ENCODE data around the gene PLEKHA1.

PLEKHA1 gene

GRCh38 chr10:122346326-122346950 is 28.1 kb upstream of the PLEKHA1 start:
- DNase-seq (ENCODE audit: low read depth in 2 of 2): no peak

DNA sequence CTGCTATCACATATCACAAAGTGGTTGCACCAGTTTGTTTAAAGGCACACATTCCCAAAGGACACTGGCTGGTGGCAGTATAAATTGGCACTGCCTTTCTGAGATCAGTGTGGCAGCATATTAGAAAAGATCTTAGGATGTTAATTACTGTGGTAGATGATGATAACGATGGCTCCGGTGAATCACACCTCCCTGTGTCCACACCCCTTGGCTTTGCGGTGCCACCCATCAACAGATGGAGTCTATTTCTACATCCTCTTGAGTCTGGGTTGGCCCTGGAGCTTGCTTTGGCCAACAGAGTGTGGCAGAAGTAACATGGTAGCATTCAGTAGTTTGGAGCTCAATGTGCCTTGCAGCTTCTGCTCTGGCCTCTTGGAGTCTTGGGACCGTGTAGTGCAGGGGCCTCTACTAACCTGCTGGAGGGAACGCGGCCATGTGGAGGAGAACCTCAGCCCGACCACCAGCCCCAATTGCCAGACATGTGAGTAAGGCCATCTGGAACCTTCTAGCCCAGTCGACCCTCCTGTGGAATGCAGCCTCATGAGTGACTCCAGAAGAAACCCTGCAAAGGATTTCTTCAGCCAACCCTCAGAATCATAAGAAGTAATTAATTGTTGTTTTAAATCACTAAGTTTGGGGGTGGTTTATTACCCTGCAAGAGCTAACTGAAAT is 27.2 kb upstream of the PLEKHA1 start:
- DNase-seq (ENCODE audit: low read depth in 2 of 2): no peak

GRCh38 chr10:122348512-122348911 is 26.0 kb upstream of the PLEKHA1 start:
- no peak for DNase-seq (ENCODE audit: low read depth in 2 of 2)

- no peak for DNase-seq (ENCODE audit: low read depth in 2 of 2)
These were observed 25.6 kb upstream of the PLEKHA1 start for GRCh38 chr10:122348935-122349361.

- DNase-seq (ENCODE audit: low read depth in 2 of 2): no peak
These were observed 24.6 kb upstream of the PLEKHA1 start for GRCh38 chr10:122349758-122350369.

- no peak for DNase-seq (ENCODE audit: low read depth in 2 of 2)
These were observed 23.6 kb upstream of the PLEKHA1 start for GRCh38 chr10:122350893-122351292.

DNA sequence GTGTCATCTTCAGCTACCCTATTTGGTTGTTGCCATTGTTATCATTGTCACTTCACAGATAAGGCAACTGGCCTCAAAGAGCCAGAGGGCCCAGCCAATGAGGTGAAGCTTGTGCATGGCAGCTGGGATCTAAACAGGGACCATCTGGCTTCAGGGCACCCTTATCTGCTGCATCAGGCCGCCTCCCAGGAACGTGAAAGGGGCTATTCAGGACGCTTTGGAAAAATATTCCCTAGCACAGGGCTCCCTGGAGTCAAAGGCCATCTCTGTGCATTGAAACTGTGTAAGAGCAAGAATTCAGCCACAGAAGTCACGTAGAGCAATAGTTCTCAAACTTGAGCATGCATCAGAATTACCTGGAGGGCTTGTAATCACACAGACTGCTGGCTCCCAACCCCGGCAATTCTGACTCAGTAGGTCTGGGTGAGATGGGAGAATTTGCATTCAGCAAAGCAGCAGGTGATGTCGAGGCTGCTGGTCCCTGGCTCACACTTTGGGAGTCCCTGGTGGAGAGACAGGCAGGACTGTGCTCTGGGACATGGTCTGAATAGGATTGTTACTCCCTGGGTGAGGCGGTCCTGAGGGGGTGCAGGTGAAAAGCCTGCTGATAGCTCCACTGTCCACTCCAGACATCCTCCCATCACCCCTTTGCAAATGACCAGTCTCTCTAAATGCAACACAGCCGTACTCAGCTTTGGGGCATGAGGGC is 21.5 kb upstream of the PLEKHA1 start:
- no peak for DNase-seq (ENCODE audit: low read depth in 2 of 2)

GRCh38 chr10:122354383-122354782 is 20.1 kb upstream of the PLEKHA1 start:
- DNase-seq (ENCODE audit: low read depth in 2 of 2): no peak

- DNase-seq (ENCODE audit: low read depth in 2 of 2): no peak
These were observed 16.8 kb upstream of the PLEKHA1 start for GRCh38 chr10:122357685-122358084.

DNA sequence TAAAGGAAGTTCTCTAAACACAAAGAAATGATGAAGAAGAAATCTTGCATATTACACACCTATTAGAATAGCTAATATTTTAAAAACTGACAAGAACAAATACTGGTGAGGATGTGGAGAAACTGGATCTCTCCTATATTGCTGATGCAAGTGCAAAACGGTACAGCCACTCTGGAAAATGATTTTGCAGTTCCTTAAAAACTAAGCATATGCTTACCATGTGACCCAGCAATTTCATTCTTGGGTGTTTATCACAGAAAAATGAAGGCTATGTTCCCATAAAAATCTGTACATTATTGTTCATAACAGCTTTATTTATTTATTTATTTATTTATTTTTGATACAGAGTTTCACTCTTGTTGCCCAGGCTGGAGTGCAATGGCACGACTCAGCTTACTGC is 14.9 kb upstream of the PLEKHA1 start:
- DNase-seq (ENCODE audit: low read depth in 2 of 2): no peak

DNA sequence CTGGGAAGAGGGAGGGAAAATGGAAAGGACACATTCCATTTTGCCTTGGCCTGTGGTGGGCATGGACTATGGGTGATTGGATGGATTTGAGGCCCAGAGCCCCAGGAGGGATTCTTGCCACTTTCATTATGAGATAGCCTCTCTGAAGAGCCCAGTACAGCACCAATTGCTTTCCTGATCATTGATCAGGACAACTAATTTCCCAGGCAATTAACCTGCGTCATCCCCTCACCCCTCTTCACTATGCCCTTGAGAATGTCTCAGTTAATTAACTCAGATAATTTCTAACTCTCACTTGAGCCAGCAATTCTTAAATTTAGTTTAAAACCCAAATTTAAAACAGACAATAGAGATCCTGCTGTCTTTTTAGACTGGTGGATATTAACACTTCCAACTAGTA is 13.5 kb upstream of the PLEKHA1 start:
- no peak for DNase-seq (ENCODE audit: low read depth in 2 of 2)

- no peak for DNase-seq (ENCODE audit: low read depth in 2 of 2)
These were observed 12.4 kb upstream of the PLEKHA1 start for GRCh38 chr10:122362031-122362592.

DNA sequence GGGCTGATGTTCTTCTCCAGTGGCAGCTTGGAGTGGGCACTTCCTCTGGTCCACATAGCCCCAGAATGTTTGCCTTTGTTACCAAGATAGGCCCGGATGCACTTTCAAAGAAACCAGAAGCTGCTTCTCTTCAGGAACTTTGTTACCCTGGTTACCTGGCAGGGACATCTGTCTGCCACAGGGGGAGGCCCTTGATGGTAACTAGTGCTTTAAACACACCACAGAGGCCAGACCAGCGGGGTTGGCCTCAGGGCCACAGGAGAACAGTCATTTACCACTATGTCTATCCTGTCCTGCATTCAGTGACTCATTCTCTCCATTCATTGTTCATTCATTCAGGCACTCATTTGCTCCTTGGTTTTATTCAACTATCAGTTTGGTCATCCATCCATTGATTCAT is 11.9 kb upstream of the PLEKHA1 start:
- DNase-seq (ENCODE audit: low read depth in 2 of 2): no peak

GRCh38 chr10:122363311-122363710 is 11.2 kb upstream of the PLEKHA1 start:
- DNase-seq (ENCODE audit: low read depth in 2 of 2): no peak

DNA sequence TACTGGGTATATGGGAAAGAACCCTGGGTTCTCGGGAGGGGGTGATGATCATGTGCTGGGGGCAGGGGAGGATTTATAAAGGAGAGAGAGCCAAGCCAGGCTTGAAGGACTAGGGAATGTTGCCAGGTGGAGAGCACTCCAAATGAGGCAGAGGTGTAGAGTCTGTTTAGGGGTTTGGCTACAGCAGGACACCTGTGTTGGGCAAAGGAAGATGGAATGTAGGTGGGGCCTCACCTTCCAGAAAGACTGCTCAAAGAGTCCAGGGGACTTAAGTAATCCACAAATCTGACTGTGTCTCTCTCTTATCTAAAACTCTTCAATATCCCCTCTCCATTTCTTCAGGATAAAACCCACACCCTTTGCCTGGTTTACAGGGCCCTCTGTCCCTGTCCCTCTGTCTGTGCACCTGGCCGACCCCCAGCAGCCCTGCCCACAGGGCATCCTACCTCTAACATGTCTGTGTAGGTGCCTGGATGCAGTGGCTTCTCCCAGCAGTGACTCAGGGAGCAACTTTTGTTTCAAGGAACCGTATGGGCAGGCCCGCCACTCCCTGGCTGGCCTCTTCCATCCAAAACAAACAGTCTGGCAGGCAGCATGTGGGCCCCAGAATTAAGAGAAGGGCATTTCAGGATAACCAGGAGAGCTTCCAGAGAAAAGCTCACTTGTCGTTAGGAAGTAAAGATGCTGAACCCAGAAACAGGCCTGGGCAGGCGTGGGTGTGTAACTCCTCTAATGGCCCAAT is 10.6 kb upstream of the PLEKHA1 start:
- no peak for DNase-seq (ENCODE audit: low read depth in 2 of 2)

- no peak for DNase-seq (ENCODE audit: low read depth in 2 of 2)
These were observed 5.8 kb upstream of the PLEKHA1 start for GRCh38 chr10:122368502-122369254.

GRCh38 chr10:122373108-122373507 is 1.4 kb upstream of the PLEKHA1 start:
- DNase-seq (ENCODE audit: low read depth in 2 of 2): no peak

- DNase-seq (ENCODE audit: low read depth in 2 of 2): no peak
These were observed 787 bp upstream of the PLEKHA1 start for GRCh38 chr10:122373721-122374120.

DNA sequence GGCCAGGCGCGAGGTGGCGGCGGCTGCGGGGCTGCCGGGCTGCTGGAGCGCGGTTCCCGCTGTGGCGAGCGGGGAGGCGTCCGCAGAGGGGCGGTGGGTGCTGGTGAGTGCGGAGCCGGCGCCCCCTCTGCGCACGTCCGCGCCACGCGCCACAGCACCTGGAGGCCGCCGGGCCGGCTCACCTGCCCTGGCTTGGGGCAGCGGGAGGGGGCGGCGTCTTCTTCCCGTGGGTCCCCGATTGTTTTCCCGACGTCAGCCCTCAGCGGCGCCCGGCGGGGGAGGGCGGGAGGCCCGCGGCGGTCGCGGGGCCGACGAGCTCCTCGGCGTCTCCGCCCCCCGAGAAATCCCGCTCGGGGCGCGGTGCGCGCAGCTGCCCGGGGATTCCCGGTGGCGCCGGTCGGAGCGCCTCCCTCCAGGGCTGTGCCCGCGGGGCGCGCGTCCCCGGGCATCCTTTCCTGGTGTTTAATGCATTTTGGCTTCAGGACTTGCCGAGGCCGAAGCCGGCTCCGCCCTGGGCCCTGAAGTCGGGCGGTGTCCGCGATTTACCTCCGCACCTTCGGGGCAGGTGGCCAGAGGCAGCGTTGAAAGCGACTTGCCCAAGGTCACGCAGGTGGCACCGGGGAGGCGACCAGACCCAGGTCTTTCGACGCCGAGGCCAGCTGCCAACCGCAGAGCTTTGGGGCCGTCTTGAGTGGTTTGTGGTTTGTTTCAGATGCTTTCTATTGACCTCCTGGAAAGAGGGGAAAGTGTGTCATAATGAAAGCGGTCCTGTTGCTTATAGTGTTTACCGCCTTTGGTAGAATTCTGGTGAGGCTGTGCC is 561 bp downstream of the PLEKHA1 start:
- peak; percentile 38 to 53 for DNase-seq (ENCODE audit: low read depth in 2 of 2)

DNA sequence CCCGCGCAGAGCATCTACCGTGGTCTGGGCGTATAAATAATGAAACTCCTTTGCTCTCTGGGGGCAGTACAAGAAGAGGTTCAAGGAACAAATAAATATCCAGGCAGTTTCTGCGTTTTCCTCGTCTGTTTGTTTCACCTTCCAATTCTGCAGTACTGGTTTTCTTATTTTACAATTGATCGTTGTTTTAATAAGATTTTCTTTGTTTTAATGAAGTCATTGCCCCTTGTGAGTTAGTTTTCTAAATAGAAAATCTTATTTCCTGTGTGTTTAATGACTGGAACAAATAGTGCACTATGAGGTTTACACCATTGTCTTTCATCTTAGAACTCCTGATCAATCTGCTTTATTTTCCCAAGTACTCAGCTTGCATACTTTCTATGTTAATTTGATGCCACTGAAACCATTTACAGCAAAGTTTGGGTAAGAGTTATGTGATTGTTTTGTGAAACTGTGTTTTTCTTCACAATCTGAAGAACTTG is 1.2 kb downstream of the PLEKHA1 start:
- no peak for DNase-seq (ENCODE audit: low read depth in 2 of 2)
